ENCODE results near the gene NOP9. TPM values are rescaled to one million over a fixed set of nuclear protein-coding genes. Genes with fewer than 3 reads are reported as not detected.

Gene NOP9
- total RNA-seq, 4 donors from 2014 or later: 17.0 to 24.9 (median 20.4) TPM

DNA sequence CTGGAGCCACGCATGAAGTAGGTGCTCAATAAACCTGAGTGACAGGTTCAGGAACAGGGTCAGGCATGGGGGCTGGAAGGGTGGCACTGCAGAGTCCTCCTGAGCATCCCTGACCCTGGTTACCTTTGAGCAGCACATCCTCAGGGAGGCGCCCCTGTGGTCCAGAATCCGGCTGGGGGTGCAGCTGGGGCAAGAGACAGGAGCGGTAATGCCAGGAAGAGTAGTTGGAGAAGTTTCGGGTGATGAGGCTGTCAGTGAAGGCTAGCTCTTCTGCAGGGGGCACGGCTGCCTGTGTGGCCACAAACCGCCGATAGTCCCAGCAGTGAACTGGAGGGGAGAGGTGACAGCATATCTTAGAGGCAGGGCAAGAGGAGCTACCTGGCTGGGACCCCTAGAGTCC, 30.3 kb upstream of the NOP9 start:
- WGBS, 2 donors: 89 to 92% methylated on average over 8 of the region's 8 CpGs
- no peaks in the 10 kb centered on the region for H3K27me3 ChIP-seq
- no peak for DNase-seq (ENCODE audit: low spot score in 2 of 2)
- peaks cover 0 to 59% (median 4%) of the 10 kb centered on the region in 3 donors for H3K36me3 ChIP-seq
- no peak overlapping the region for H3K27ac ChIP-seq
- no peaks in the 10 kb centered on the region for H3K9me3 ChIP-seq
- TF ChIP-seq, protein P1, sequence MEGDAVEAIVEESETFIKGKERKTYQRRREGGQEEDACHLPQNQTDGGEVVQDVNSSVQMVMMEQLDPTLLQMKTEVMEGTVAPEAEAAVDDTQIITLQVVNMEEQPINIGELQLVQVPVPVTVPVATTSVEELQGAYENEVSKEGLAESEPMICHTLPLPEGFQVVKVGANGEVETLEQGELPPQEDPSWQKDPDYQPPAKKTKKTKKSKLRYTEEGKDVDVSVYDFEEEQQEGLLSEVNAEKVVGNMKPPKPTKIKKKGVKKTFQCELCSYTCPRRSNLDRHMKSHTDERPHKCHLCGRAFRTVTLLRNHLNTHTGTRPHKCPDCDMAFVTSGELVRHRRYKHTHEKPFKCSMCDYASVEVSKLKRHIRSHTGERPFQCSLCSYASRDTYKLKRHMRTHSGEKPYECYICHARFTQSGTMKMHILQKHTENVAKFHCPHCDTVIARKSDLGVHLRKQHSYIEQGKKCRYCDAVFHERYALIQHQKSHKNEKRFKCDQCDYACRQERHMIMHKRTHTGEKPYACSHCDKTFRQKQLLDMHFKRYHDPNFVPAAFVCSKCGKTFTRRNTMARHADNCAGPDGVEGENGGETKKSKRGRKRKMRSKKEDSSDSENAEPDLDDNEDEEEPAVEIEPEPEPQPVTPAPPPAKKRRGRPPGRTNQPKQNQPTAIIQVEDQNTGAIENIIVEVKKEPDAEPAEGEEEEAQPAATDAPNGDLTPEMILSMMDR (IDR thresholded peaks at IDR 0.05): no peak
- no peak for TF ChIP-seq EP300 (IDR thresholded peaks at IDR 0.05)
- H3K4me1 ChIP-seq: peaks cover 0 to 19% (median 8%) of the 10 kb centered on the region in 4 donors
- no peak overlapping the region for H3K4me3 ChIP-seq

DNA sequence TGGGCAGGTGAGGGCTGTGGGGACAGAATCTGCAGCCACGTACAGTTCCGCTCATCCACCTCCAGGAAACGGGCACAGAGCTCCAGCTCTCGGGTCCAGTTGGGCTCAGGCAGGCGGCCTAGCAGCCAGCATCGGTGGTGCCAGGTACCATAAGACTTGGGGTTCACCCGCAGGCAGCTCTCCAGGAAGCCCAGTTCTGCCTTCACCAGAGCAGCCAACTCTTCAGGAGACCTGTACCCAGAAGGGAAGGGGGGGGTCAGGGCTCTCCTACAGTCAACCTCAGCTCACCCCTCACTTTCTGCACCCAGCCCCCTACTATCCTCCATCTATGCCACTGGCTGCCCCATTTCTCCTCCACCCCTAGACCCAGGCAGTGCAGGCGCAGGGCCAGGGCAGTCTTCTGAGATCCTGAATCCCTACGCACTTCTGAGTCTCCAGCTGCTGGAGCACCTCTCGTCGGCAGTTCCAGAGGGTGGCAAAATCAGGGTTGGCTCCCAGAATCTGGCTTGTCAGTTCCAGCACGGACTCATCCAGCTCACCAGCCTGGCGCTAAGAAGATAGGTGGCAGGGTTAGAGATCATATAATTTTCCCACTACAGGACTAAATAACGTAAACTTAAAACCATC, 29.6 kb upstream of the NOP9 start:
- H3K4me3 ChIP-seq: no peak overlapping the region
- TF ChIP-seq, protein P1 (IDR thresholded peaks at IDR 0.05): no peak
- no peak for TF ChIP-seq POLR2A (IDR thresholded peaks at IDR 0.05)
- TF ChIP-seq EP300 (IDR thresholded peaks at IDR 0.05): no peak
- no peaks in the 10 kb centered on the region for H3K27me3 ChIP-seq
- no peaks in the 10 kb centered on the region for H3K9me3 ChIP-seq
- H3K4me1 ChIP-seq: peaks cover 0 to 19% (median 8%) of the 10 kb centered on the region in 4 donors
- peaks cover 0 to 52% (median 4%) of the 10 kb centered on the region in 3 donors for H3K36me3 ChIP-seq
- 93 to 97% methylated on average over 14 of the region's 14 CpGs for WGBS, 2 donors
- DNase-seq (ENCODE audit: low spot score in 2 of 2): no peak
- H3K27ac ChIP-seq: no peak overlapping the region

DNA sequence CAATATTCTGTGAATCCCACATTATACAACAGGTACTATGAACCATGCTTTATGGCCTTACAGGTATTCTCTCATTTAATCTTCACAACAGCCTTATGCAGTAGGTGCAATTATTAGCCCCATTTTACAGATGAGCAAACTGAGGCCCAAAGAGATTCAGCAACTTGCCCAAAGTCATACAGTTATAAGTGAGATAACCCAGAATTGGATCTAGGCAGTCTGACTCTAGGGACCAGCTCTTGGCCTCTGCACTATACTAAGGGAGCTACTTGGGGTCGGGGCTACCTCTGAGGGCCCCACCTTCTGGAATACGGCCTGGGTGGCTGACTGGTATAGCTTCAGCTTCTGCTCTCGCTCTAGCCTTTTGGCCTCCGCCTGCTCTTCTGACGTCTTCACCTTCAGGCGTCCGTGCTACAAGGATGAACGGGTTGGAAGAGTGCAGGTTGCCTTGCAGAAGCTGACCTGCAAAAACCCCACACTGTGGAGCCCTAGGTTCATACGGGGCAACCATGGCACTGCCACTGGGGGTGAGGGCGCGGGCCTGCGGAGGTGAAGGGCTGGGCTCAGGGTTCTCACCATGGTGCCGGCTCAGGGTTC, 29.0 kb upstream of the NOP9 start:
- Histone ChIP-seq H3K27ac (peak overlapping the region; percentile 88 to 99 (median 99)), H3K4me3 (peak overlapping the region; percentile 77 to 99 (median 95)), H3K27me3 (no peaks in the 10 kb centered on the region), H3K9me3 (no peaks in the 10 kb centered on the region), H3K4me1 (peaks cover 0 to 22% (median 8%) of the 10 kb centered on the region in 4 donors), H3K36me3 (peaks cover 0 to 46% (median 4%) of the 10 kb centered on the region in 3 donors)
- 13 to 14% methylated on average over 11 to 12 of the region's 13 CpGs for WGBS, 2 donors
- TF ChIP-seq, protein P1 (IDR thresholded peaks at IDR 0.05): no peak
- TF ChIP-seq POLR2A (IDR thresholded peaks at IDR 0.05): no peak
- no peak for TF ChIP-seq EP300 (IDR thresholded peaks at IDR 0.05)
- DNase-seq (ENCODE audit: low spot score in 2 of 2): no peak

DNA sequence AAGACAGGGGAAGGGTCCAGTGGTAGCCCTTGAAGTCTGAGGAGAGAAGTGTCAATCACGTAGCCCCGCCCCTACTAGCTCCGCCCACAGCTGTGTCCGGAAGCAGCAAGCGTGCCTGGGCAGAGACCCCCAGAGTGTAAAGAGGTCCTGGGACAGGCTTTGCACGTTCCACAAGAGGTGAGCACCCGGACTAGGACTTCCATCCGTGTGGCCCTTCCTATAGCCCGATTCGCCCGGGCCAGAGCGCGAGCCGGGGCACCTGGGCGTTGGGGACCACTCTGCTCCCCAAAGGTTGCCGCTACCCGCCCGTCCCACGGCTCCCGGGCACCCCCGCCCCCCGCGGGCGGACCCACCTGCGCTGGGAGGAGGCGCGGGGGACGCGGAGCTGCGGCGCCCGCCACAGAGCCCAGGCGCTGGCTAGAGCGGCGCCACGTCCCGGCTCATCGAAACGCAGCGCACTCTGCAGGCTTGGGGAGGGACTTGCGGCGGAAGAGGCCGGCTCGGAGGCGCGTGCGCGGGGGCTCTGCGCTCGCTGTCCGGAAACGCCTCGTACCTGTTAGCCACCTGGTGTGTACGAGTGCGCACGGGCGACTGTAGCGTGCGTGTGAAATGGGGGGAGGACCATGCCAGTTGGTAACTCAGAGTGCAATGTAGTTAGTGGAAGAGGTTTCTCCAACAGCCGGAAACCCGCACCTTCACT, 28.4 kb upstream of the NOP9 start, which contains the start of gene RABGGTA:
RABGGTA (minus strand) TSS at position 464 of the 700 bp plus-strand sequence. CDS start 482 bp downstream, outside the sequence.
- Histone ChIP-seq H3K36me3 (peaks cover 0 to 39% (median 4%) of the 10 kb centered on the region in 3 donors), H3K27ac (peak within 1 kb of the TSS; percentile 88 to 99 (median 99)), H3K4me1 (peaks cover 0 to 24% (median 8%) of the 10 kb centered on the region in 4 donors), H3K9me3 (no peaks in the 10 kb centered on the region), H3K4me3 (peak within 1 kb of the TSS; percentile 77 to 99 (median 95)), H3K27me3 (no peaks in the 10 kb centered on the region)
- peak; percentile 65 to 75 for DNase-seq (ENCODE audit: low spot score in 2 of 2)
- TF ChIP-seq, protein P1 (IDR thresholded peaks at IDR 0.05): peak; percentile 77 to 92 (median 89)
- TF ChIP-seq EP300 (IDR thresholded peaks at IDR 0.05) (peak in 1 of 2 donors; percentile 67), POLR2A (IDR thresholded peaks at IDR 0.05) (peak in 1 of 2 donors; percentile 49)
- 0 to 1% methylated on average over 8 to 26 of the region's 61 CpGs for WGBS, 2 donors
